ENCODE results near the gene EMCN.

Gene EMCN

GRCh38 chr4:100372432-100372831, 145.4 kb downstream of the EMCN start:
- H3K4me3 ChIP-seq (replicated peaks in 1 of 2; ENCODE audit: low read depth in 2 of 2, low read length in 2 of 2): no peak overlapping the region
- peak; percentile 18 to 21 for DNase-seq (ENCODE audit: low read depth in 2 of 2)
- peak; percentile 66 for TF ChIP-seq CTCF (IDR thresholded peaks at IDR 0.05; ENCODE audit: low read depth, low read length)

- DNase-seq (ENCODE audit: low read depth in 2 of 2): no peak
- no peak overlapping the region for H3K4me3 ChIP-seq (replicated peaks in 1 of 2; ENCODE audit: low read depth in 2 of 2, low read length in 2 of 2)
- TF ChIP-seq CTCF (IDR thresholded peaks at IDR 0.05; ENCODE audit: low read depth, low read length): no peak
These were observed 148.0 kb downstream of the EMCN start for GRCh38 chr4:100369871-100370270.

GRCh38 chr4:100367451-100367850, 150.4 kb downstream of the EMCN start:
- TF ChIP-seq CTCF (IDR thresholded peaks at IDR 0.05; ENCODE audit: low read depth, low read length): no peak
- peak in 1 of 2 donors; percentile 8 for DNase-seq (ENCODE audit: low read depth in 2 of 2)
- H3K4me3 ChIP-seq (replicated peaks in 1 of 2; ENCODE audit: low read depth in 2 of 2, low read length in 2 of 2): no peak overlapping the region

GRCh38 chr4:100366213-100366612, 151.6 kb downstream of the EMCN start:
- no peak for TF ChIP-seq CTCF (IDR thresholded peaks at IDR 0.05; ENCODE audit: low read depth, low read length)

GRCh38 chr4:100362366-100362765, 155.5 kb downstream of the EMCN start:
- no peak for TF ChIP-seq CTCF (IDR thresholded peaks at IDR 0.05; ENCODE audit: low read depth, low read length)
- no peak overlapping the region for H3K4me3 ChIP-seq (replicated peaks in 1 of 2; ENCODE audit: low read depth in 2 of 2, low read length in 2 of 2)
- peak; percentile 8 to 36 for DNase-seq (ENCODE audit: low read depth in 2 of 2)

More at GRCh38 chr4:100366213-100366612, 151.6 kb downstream of the EMCN start:
- no peak overlapping the region for H3K4me3 ChIP-seq (replicated peaks in 1 of 2; ENCODE audit: low read depth in 2 of 2, low read length in 2 of 2)
- no peak for DNase-seq (ENCODE audit: low read depth in 2 of 2)

GRCh38 chr4:100361336-100361735, 156.5 kb downstream of the EMCN start:
- no peak overlapping the region for H3K4me3 ChIP-seq (replicated peaks in 1 of 2; ENCODE audit: low read depth in 2 of 2, low read length in 2 of 2)
- no peak for TF ChIP-seq CTCF (IDR thresholded peaks at IDR 0.05; ENCODE audit: low read depth, low read length)
- DNase-seq (ENCODE audit: low read depth in 2 of 2): no peak

DNA sequence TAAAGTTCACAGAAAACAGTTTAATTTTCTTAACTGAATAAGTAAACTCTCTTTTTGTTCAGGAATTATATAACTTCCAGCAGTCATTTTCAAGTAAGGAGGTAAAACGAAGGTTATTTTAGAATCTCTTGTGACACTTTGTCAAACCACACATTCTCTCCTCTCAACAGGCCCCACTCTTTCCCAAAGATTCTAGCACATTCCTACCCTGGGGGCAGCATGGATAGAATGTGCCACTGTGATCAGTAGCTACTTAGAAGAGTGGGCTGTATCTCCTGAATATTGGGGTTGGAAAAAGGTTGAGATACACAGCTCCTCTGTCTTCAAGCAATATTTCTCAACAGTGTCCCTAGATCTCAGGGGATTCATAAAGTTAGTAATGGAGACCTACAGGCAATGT, 157.6 kb downstream of the EMCN start:
- H3K4me3 ChIP-seq (replicated peaks in 1 of 2; ENCODE audit: low read depth in 2 of 2, low read length in 2 of 2): no peak overlapping the region
- no peak for DNase-seq (ENCODE audit: low read depth in 2 of 2)
- TF ChIP-seq CTCF (IDR thresholded peaks at IDR 0.05; ENCODE audit: low read depth, low read length): no peak

Data from cardiac fibroblast (primary cell).